SIG-M5 treated with dmso at 0.1 percent for 504 hours (cell line): ENCODE data around the gene STARD3NL.
"Not testable (repeated sequence)": the region's sequence is repeated elsewhere in the genome, so short reads cannot be mapped to it uniquely, and the experiment has no call there.

ENCODE experiments used
- DNase-seq: peaks from one replicate; lab custom pipeline; 2025; ENCODE audit not compliant: unreplicated experiment; lab: John Stamatoyannopoulos, UW

STARD3NL gene, protein sequence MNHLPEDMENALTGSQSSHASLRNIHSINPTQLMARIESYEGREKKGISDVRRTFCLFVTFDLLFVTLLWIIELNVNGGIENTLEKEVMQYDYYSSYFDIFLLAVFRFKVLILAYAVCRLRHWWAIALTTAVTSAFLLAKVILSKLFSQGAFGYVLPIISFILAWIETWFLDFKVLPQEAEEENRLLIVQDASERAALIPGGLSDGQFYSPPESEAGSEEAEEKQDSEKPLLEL

DNA sequence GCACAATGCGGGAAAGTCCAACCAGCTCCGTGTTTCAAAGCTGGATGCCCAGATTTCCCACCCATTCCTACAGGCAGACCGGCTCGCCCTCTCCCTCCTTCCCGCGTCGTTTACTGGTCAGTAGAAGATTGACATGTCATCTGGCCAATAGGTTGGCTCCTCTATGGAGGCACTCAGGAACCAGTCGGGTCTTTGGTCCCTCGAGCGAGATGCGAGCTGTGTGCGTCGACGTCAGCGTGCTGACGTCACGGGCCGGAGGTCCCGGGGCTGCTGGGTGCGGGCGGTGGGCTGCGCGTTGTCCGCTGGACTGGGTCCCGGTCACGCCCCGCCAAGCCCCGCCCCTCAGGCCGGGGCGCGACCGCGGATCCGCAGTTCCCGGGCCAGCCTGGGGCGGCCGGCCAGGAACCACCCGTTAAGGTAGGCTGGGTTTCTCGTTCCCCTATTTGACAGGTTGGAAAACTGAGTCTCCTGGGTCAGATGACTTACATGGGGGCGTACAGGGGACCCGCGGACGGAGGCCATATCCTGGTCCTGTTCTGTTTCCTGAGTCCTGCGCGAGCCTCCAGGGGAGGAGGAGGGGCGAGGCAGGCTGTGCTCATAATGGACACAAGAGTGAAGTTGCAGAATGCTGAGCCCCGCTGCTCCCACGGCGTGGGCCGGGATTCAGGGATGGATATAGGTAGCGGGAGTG, at the start of gene STARD3NL:
Gene STARD3NL (plus strand): TSS at position 242 of the 691 bp plus-strand sequence. CDS start 29,260 bp downstream, outside the sequence.
- peak; percentile 99 for DNase-seq

DNA sequence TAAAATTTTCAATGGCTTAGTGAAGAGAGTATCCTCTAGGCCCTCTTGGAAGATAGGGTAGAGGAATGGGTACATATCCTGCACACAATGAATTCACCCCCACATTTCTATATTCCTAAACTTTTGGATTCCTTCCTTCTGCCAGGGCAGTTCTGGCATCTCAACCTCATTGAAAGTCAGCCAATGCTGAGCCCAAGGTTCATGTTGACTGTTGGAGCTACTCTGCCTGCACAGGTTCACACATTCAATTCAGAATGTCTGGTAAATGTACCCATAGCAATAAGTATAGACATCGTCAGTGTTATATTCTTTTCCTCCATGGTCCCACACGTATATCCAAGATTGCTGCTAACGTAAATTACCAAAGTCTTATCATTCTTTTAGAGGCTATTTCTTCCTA, 48.9 kb upstream of the STARD3NL start:
- DNase-seq, result no peak

DNA sequence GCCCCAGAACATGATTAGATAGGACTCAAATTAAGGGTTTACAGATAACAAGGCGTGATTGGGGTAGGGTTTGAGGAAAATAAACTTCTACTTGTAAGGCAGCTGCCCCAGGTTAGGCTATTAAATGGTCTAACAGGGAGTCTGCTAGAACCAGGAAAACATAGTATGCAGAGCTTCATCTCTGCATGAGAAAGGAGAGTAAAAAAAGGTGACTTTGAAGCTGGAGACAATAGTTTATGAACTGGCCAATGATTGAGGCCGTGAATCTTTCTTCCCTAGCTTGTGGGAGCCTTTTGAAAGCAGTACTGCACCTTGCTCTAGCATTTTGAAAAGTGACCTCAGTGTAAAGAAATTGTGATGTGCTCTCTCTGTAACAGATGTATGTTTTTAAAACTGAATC, 48.5 kb upstream of the STARD3NL start:
- DNase-seq, result no peak

DNA sequence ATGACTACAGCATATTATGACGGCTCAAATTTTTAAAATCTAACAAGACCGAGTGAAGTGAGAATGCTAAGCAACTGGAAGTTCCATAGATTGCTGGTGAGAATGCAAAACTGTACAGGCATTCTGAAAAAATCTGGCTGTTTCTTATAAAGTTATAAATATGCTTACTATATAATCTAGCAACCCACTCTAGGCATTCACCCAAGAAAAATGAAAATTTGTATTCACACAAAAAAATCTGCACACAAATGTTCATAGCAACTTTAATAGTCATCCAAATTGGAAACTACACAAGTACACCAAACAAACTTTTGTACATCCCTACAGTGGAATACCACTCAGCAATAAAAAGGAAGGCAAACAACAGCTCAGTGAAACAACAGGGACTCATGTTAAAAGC, 39.9 kb upstream of the STARD3NL start:
- no peak for DNase-seq

DNA sequence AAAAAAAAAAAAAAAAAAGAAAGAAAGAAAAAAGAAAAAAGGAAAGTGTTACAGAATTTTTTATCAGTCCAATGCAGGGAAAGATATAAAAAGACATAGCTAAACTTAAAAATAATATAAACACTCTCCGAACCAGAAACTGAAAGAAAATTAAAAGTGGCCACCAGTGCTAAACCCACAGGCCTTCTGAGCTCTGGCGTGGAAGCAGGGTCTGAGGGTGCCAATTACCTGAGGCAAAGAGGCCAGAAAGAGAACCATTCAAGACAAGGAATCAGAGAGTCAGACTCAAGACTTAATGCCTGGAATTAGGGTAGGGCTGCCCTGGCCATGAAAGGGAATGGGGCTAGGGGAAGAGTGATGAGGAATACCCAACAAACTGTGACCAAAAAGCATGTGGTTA, 36.9 kb upstream of the STARD3NL start:
- no peak for DNase-seq

DNA sequence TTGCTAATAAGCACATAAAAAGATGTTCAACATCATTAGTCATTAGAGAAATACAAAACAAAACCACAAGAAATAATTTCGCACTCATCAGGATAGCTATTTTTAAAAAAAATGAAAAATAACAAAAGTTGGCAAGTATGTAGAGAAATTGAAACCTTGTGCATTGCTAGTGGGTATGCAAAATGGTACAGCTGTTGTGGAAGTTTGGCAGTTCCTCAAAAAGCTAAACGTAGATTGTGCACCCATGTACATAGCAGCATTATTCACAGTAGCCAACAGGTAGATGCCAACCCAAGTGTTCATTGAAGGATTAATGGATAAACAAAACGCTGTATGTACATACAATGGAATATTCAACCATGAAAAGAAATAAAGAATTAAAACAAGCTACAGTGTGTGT, 35.3 kb upstream of the STARD3NL start:
- DNase-seq, result no peak

DNA sequence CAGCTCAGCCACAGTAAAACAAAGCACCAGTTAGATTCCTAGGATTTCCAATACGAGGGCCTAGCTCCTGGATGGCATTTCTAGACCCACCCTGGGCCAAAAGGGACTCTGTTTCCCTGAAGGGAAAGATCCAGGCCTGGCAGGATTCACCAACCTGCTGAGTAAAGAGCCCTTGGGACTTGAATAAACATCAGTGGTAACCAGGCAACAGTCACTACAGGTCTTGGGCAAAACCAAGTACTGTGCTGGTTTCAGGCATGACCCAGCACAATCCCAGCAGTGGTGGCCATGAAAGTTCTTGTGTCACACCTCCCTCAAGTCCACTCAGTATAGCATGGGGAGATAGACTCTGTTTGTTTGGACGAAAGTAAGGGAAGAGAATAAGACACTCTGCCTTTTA, 31.0 kb upstream of the STARD3NL start:
- DNase-seq, result peak; percentile 26

DNA sequence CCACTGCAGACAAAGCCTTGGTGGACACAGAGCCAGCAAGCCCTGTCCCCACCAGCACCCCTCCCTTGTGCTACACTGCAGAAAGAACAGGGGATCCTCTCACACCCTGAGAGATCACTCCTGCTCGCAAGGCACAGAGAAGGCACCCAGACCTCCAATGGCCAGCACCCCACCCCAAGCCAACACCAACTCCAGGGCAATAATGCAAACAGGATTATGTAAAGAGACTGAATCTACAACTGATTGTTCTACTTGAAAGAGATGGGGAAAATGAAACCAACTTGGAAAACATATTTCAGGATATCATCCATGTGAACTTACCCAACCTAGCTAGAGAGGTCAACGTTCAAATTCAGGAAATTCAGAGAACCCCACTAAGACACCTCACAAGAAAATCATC, 26.5 kb upstream of the STARD3NL start:
- no peak for DNase-seq

DNA sequence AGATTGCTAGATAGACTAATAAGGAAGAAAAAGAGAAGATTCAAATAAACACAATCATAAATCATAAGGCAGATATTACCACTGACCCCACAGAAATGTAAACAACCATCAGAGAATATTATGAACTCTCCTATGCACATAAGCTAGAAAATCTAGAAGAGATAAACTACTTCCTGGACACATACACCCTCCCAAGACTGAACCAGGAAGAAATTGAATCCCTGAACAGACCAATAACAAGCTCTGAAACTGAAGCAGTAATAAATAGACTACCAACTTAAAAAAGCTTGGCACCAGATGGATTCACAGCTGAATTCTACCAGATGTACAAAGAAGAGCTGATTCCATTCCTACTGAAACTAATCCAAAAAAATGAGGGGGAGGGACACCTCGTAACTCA, 24.5 kb upstream of the STARD3NL start:
- DNase-seq, result no peak

DNA sequence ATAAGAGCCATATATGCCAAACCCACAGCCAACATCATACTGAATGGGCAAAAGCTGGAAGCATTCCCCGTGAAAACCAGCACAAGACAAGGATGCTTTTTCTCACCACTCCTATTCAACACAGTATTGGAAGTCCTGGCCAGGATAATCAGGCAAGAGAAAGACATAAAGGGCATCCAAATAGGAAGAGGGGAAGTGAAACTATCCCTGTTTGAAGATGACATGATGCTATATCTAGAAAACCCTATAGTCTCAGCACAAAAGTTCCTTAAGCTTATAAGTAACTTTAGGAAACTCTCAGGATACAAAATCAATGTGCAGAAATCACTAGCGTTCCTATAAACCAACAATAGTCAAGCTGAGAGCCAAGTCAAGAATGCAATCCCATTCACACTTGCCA, 23.8 kb upstream of the STARD3NL start:
- no peak for DNase-seq

DNA sequence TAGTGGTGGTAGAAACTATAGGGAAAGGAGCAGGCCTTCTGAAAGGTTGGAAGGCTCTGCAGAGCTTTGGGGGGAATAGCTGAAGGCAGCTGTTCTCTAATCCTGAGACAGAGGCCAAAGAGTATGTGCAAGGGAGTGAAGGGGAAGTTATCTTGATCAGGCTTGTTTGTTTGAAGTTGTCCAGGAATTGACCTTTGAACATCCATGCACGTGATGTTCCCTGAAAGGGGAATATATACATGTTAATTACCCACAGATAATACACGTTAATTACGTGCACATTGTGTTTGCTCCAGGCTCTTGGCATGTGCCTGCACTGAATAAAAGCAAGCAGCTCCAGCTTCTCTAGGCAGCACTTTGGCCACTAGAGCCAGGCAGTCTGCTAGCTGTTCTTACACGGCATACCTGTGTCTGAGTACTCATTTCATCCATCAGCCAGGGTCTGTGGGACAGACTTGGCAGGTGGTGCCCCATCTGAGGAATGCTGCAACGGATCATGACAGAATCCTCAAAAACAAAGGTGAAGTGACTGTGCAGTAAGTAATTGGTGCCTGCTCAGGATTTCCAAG, 18.0 kb upstream of the STARD3NL start:
- DNase-seq, result no peak

DNA sequence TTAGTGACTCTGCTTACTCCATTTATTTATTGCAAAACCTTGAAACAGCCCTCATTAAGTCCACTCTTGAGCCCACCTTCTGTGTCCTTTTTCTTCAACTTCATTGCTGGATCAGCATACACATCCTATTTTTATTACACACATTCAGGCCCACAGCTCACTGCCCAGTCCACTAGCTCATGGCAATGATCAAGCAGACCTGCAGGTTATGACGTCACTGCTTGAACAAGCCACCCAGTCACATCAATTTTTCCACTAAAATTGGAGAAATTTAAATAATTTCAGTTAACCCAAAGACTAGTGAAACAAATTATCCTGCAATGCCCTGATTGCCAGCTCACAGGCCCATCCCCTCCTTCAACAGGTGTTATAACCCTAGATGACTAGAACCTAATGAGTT, 16.0 kb upstream of the STARD3NL start:
- no peak for DNase-seq

DNA sequence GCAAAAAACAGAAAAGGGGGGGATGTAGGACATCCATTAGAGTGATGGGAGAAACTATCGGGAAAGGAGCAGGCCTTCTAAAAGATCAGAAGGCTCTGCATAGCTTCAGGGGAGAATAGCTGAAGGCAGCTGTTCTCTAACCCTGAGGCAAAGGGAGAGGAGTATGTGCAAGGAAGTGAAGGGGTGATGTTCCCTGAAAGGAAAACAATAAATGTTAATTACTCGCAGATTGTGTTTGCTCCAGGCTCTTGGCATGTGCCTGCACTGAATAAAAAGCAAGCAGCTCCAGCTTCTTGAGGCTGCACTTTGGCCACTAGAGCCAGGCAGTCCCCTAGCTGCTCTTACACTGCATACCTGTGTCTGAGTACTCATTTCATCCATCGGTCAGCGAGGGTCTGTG, 14.4 kb upstream of the STARD3NL start:
- DNase-seq, result no peak

DNA sequence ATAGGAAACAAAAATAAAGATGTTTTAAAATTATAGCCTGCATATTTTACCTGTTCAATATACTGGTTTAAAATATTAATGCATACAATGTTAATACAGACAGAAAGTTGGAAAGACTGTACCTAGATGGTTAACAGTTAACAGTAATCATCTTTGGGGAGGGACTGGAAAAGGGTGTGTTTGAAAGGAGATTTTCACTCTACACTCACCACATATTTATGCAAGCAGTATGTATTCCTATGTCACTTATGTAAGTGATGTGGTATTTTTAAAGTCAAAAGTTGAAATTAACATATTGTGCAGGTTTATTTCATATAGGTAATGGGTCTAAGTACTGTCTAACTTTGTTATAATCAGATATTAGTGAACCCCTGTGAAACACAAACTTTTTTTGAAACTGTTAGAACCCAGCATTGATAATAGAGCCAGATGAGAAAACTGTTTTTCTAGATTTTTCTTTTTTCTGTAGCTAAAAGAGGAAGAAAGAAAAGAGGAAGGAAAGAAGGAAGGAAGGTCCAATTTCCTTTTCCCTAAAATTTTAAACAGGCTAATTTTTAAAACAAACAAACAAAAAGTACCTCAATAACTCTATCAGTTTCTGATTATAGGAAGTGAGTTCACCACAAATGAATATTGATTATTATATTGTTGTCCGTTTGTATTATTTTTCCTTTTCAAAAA, 9.0 kb upstream of the STARD3NL start:
- no peak for DNase-seq

DNA sequence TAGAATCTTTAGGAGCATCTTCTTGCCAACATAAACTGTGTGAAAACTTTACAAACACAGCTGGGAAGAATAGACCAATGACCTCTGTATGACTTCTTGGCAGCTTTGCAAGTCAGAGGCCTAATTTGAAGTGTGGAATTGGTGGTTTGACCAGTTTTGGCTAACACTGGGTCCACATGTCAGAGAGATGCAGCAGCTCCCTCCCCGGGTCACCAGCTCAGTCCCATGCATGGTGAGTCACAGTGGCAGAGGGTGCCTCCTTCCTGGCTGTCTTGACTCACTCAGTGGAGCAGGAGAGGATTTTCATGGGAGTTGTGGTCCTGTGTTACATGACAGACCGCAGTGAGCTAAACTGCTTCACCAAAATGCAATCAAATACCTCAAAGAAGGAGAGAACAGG, 8.2 kb upstream of the STARD3NL start:
- DNase-seq, result peak; percentile 49

DNA sequence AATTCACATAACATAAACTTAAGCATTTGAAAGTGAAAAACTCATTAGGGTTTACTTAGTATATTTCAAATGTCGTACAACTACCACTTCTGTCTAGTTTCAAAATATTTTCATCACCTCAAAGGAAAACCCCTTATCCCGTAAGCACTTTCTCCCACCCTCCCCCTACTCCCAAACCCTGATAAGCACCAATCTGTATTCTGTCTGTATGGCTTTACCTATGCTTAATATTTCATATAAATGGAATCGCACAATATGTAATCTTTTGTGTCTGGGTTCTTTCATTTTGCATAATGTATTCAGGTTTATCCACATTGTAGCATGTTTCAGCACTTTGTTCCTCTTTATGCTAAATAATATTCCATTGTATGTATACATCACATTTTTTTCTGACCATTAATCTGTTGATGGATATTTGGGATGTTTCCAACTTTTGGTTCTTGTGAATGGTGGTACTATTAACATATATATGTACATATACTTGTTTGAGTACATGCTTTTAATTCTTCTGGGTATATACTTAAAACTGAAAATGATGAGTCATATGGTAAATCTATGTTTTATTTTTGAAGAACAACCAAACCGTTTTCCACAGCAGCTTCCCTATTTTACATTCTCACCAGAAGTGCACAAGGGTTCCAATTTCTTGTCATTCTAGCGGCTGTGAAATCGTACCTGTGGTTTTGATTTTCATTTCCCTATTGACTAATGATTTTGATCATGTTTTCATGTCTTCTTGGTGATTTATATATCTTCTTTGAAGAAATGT, 6.2 kb upstream of the STARD3NL start:
- DNase-seq, result peak; percentile 70

DNA sequence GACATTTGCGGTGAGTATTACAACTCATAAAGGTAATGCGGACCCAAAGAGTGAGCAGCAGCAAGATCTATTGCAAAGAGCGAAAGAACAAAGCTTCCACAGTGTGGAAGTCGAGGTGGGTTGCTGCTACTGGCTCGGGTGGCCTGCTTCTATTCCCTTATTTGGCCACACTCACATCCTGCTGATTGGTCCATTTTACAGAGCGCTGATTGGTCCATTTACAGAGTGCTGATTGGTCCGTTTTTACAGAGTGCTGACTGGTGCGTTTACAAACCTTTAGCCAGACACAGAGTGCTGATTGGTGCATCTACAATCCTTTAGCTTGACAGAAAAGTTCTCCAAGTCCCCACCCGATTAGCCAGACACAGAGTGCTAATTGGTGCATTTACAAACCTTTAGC, 2.5 kb upstream of the STARD3NL start:
- not testable (repeated sequence) for DNase-seq

DNA sequence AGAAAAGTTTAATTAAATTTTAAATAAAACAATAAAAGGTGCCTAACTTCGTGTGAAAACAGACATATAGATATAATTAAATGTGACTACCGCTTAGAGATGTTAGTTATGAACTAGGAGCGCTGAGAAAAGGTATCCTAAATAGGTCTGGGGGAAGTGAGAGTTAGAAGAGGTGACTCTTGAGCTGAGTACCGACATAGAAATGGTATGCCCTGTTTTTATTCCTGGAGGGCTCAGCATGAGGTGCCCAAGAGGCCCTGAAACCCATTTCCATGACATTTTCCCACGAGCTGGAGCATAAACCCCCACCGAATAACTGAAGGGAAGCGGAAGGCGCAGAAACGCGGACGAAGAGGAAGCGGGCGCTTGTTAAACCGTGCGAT, 433 bp upstream of the STARD3NL start:
- DNase-seq, result no peak

DNA sequence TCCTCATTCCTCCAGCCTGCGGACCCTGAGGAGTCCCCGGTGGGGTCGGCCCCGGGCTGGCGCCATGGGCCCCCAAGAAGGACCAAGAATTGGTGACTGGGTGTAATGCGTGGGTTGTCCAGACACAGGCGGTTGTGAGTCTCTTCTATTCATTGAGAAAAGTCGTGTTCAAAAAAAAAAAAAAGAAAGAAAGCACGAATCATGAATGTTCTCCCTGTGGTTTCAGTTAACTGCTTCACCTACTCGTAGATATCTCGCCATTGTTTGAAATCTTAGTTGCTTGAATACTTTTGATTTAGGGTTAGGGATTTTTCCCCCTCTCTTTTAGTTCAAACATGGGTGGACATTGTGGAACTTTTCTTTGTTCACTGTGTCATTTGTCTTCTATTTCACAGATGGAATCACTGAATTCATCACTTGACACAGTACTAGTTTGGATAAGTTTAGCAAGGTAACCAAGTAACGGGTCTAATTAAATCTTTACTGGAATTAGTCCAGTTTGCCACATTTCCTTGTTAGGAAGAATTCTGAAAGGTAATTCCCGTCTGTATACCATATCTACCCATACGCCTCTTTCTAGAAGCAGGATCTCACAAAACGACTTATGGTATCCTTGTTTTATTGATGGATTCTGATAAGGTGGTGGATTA, 775 bp downstream of the STARD3NL start:
- DNase-seq, result peak; percentile 30

DNA sequence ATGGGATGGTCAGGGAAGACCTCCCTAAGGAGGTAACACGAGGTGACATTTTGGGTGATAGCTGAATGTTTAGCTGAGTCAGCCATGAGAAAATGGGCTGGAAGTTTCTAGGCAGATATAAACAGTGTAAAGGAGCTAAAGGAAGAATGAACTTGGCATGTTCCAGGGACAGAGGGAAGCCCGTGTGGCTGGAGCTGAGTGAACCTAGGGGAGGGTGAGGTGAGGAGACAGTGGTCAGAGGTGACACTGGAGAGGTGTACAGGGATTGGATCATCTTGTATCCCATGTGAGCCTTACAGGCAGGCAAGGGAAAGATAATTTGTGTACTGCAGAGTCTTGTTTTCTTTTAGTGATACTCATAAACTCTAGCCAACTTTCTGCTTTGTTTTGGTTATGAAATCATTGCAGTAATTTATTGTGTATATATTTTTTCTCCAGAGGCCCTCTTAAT, 1.8 kb downstream of the STARD3NL start:
- DNase-seq, result no peak

DNA sequence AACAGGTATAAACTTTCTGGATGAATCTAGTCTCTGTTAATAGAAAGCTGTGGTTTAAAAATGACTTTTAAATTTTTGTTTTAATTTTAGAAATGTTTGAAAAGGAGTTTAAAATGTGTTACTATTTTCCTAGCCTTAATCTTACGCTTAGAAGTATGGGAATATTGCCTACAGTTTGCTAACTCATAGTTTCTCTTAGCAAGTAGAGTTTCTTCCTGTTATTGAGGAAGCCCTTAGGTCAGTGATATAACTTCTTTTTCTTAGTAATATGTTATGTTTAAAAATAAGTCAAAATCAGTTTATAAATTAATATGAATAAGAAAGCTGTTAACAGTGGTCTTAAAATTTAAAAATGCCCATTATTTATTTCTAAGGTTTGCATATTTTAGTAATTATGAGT, 3.1 kb downstream of the STARD3NL start:
- DNase-seq, result no peak
